Bronchial epithelial cell (primary cell): ENCODE measurements around the gene ITPR2. TPM values are rescaled to one million over a fixed set of nuclear protein-coding genes. Genes with fewer than 3 reads are reported as not detected.

Experiments
- DNase-seq: peaks from one replicate; pipeline ENCODE4 v3.0.0-alpha.2; 2010; ENCODE audit warnings: low read depth
- FAIRE-seq: peaks from 2 replicates; lab custom pipeline; 2011; peaks lifted over from hg19 to GRCh38; lab: Jason Lieb, UNC
- H3K27me3 ChIP-seq: 2 replicates; pipeline ENCODE4 v1.5.1; 2011; ENCODE audit warnings: low read length; ENCODE audit not compliant: control insufficient read depth, insufficient read depth
- H3K36me3 ChIP-seq: 2 replicates; pipeline ENCODE4 v1.5.1; 2011; ENCODE audit warnings: low read length; ENCODE audit not compliant: control insufficient read depth, insufficient read depth
- H3K4me3 ChIP-seq: 2 replicates; pipeline ENCODE4 v1.5.1; 2011; ENCODE audit warnings: mild to moderate bottlenecking, low read depth, low read length, control low read depth
- CTCF ChIP-seq: IDR thresholded peaks from 2 replicates; pipeline ENCODE4 v1.5.1; 2011; ENCODE audit warnings: mild to moderate bottlenecking, moderate library complexity, low read length, control low read depth, inconsistent platforms; ENCODE audit not compliant: insufficient read depth, severe bottlenecking
- total RNA-seq: library from RNA; depleted of rRNA; stranded (reverse); fragments of >200 nt; gene quantifications from 2 replicates; pipeline ENCODE4 v1.2.1, GENCODE V29; 2014

ITPR2 gene
- total RNA-seq, 1 donor from 2014 or later = 5.8 TPM

GRCh38 chr12:26298785-26299621 is 534.0 kb downstream of the ITPR2 start:
- DNase-seq = peak; percentile 91
- Histone ChIP-seq H3K4me3 (peak overlapping the region; percentile 3), H3K27me3 (no peaks in the 10 kb centered on the region), H3K36me3 (no peaks in the 10 kb centered on the region)
- peak; percentile 27 for TF ChIP-seq CTCF
- no peak for FAIRE-seq

GRCh38 chr12:26297396-26298070 is 535.5 kb downstream of the ITPR2 start:
- no peak for FAIRE-seq
- H3K36me3 ChIP-seq = no peaks in the 10 kb centered on the region
- no peak for DNase-seq
- TF ChIP-seq CTCF = no peak
- H3K4me3 ChIP-seq = no peak overlapping the region
- H3K27me3 ChIP-seq = no peaks in the 10 kb centered on the region

- TF ChIP-seq CTCF = no peak
- no peak for FAIRE-seq
- H3K36me3 ChIP-seq = no peaks in the 10 kb centered on the region
- H3K4me3 ChIP-seq = no peak overlapping the region
- DNase-seq = no peak
- no peaks in the 10 kb centered on the region for H3K27me3 ChIP-seq
Observed at GRCh38 chr12:26295001-26295400, 538.0 kb downstream of the ITPR2 start.

GRCh38 chr12:26293612-26294011 is 539.4 kb downstream of the ITPR2 start:
- DNase-seq (peak; percentile 34), FAIRE-seq (no peak)
- TF ChIP-seq CTCF = no peak
- no peaks in the 10 kb centered on the region for H3K36me3 ChIP-seq
- no peaks in the 10 kb centered on the region for H3K27me3 ChIP-seq
- H3K4me3 ChIP-seq = no peak overlapping the region

- DNase-seq = peak; percentile 76
- Histone ChIP-seq H3K36me3 (no peaks in the 10 kb centered on the region), H3K4me3 (no peak overlapping the region), H3K27me3 (no peaks in the 10 kb centered on the region)
- no peak for TF ChIP-seq CTCF
- FAIRE-seq = no peak
Observed at GRCh38 chr12:26292596-26292995, 540.4 kb downstream of the ITPR2 start.
